HEK293T (cell line): Measurements from ENCODE around the gene TENM3.

Source experiments
- BHLHE40 ChIP-seq: fragments of 450-650 bp; IDR thresholded peaks from 2 replicates; pipeline ENCODE4 v1.6.1; 2016; ENCODE audit warnings: mild to moderate bottlenecking, moderate library complexity, borderline replicate concordance
- ELF4 ChIP-seq: fragments of 450-650 bp; IDR thresholded peaks from 2 replicates; pipeline ENCODE4 v1.6.1; 2017; ENCODE audit warnings: antibody characterized with exemption
- FOXA1 ChIP-seq: fragments of 450-650 bp; IDR thresholded peaks from 2 replicates; pipeline ENCODE4 v1.6.1; 2016; ENCODE audit warnings: mild to moderate bottlenecking
- FOXK2 ChIP-seq: fragments of 450-650 bp; IDR thresholded peaks from 2 replicates; pipeline ENCODE4 v1.6.1; 2016; ENCODE audit warnings: mild to moderate bottlenecking
- FOXM1 ChIP-seq: fragments of 450-650 bp; IDR thresholded peaks from 2 replicates; pipeline ENCODE4 v1.6.1; 2017; ENCODE audit warnings: mild to moderate bottlenecking, borderline replicate concordance
- HDGF ChIP-seq: fragments of 450-650 bp; IDR thresholded peaks from 2 replicates; pipeline ENCODE4 v1.6.1; 2017; ENCODE audit warnings: antibody characterized with exemption, borderline replicate concordance
- LEF1 ChIP-seq: fragments of 450-650 bp; IDR thresholded peaks from 2 replicates; pipeline ENCODE4 v1.6.1; 2017; ENCODE audit warnings: mild to moderate bottlenecking, borderline replicate concordance
- PKNOX1 ChIP-seq: fragments of 450-650 bp; IDR thresholded peaks from 2 replicates; pipeline ENCODE4 v1.6.1; 2016
- TARDBP ChIP-seq: fragments of 450-650 bp; IDR thresholded peaks from 2 replicates; pipeline ENCODE4 v1.6.1; 2016

- TF ChIP-seq TARDBP (no peak), LEF1 (no peak), BHLHE40 (no peak), FOXK2 (no peak), FOXA1 (no peak), PKNOX1 (no peak), HDGF (no peak), ELF4 (no peak), FOXM1 (no peak)
Observed at GRCh38 chr4:182819751-182820150, 576.5 kb downstream of the TENM3 start.
